H1 (cell line): ENCODE measurements around the gene GREB1. TPM values are rescaled to one million over a fixed set of nuclear protein-coding genes. Genes with fewer than 3 reads are reported as not detected.

Experiments used
- CTCF ChIA-PET: fragments of 300-600 bp; sonication (Branson Sonifier 250); formaldehyde crosslinking; loops from one replicate; lab custom pipeline; 2021; ENCODE audit not compliant: partially characterized antibody; lab: Charles Lee
- POLR2A ChIA-PET: fragments of 300-600 bp; sonication (Branson Sonifier 250); formaldehyde crosslinking; loops from one replicate; lab custom pipeline; 2021; ENCODE audit warnings: inconsistent platforms; ENCODE audit not compliant: partially characterized antibody; lab: Charles Lee
- DNase-seq, 2 experiments: peaks; one replicate each; pipeline versions ENCODE4 v3.0.0 to v3.0.0-alpha.2; 2010 to 2022; ENCODE audit warnings: low spot score in 2 of 2, low read depth in 1 of 2, mixed read lengths in 1 of 2
- FAIRE-seq: peaks from 2 replicates; lab custom pipeline; 2011; peaks lifted over from hg19 to GRCh38; lab: Jason Lieb, UNC
- H2AFZ ChIP-seq: 2 replicates; pipeline ENCODE4 v1.8.1; 2012; ENCODE audit warnings: low read length, inconsistent platforms
- H2AK5ac ChIP-seq: 2 replicates; pipeline ENCODE4 v1.6.1; 2013; ENCODE audit warnings: low read depth, low read length
- H2BK120ac ChIP-seq: replicated peaks from 2 replicates; pipeline ENCODE3; 2013; ENCODE audit warnings: low read depth, low read length, inconsistent platforms
- H2BK12ac ChIP-seq: 2 replicates; pipeline ENCODE4 v1.6.1; 2013; ENCODE audit warnings: low read depth, low read length
- H2BK15ac ChIP-seq: 2 replicates; pipeline ENCODE4 v1.6.1; 2013; ENCODE audit warnings: low read length
- H2BK20ac ChIP-seq: 2 replicates; pipeline ENCODE4 v1.6.1; 2013; ENCODE audit warnings: low read length
- H2BK5ac ChIP-seq: 2 replicates; pipeline ENCODE4 v1.6.1; 2013; ENCODE audit warnings: low read depth, low read length
- H3K14ac ChIP-seq: 2 replicates; pipeline ENCODE4 v1.6.1; 2013; ENCODE audit warnings: inconsistent platforms; ENCODE audit not compliant: insufficient read length
- H3K18ac ChIP-seq: 2 replicates; pipeline ENCODE4 v1.6.1; 2013; ENCODE audit warnings: low read length; ENCODE audit errors: extremely low read depth
- H3K23ac ChIP-seq: 2 replicates; pipeline ENCODE4 v1.6.1; 2013; ENCODE audit warnings: inconsistent platforms; ENCODE audit not compliant: insufficient read length
- H3K23me2 ChIP-seq: 2 replicates; pipeline ENCODE4 v1.6.1; 2013; ENCODE audit warnings: low read depth, low read length
- H3K27ac ChIP-seq: 2 replicates; pipeline ENCODE4 v1.6.1; 2011; ENCODE audit warnings: low read depth, low read length, inconsistent platforms
- H3K27me3 ChIP-seq, 4 experiments: replicated peaks in 1 of 4; 1 replicate in 1 of 4; 2 replicates in 3 of 4; pipeline versions ENCODE4 v1.6.1 to v1.8.1; 2011 to 2013; ENCODE audit warnings: low read length in 3 of 4, mild to moderate bottlenecking in 3 of 4, inconsistent platforms in 2 of 4, mixed read lengths in 2 of 4, moderate library complexity in 1 of 4; ENCODE audit not compliant: control insufficient read depth in 3 of 4, insufficient read depth in 3 of 4; ENCODE audit errors: extremely low read depth in 1 of 4
- H3K36me3 ChIP-seq, 4 experiments: 2 replicates each; pipeline versions ENCODE4 v1.6.1 to v1.8.1; 2011 to 2013; ENCODE audit warnings: mild to moderate bottlenecking in 4 of 4, low read length in 3 of 4, moderate library complexity in 2 of 4, control low read depth in 1 of 4, inconsistent platforms in 1 of 4; ENCODE audit not compliant: insufficient read depth in 4 of 4, control insufficient read depth in 2 of 4
- H3K4ac ChIP-seq: replicated peaks from 2 replicates; pipeline ENCODE3; 2013; ENCODE audit warnings: low read length, low read depth, mixed read lengths, inconsistent platforms; ENCODE audit not compliant: insufficient read length
- H3K4me1 ChIP-seq, 4 experiments: replicated peaks in 1 of 4; 1 replicate in 1 of 4; 2 replicates in 3 of 4; pipeline versions ENCODE4 v1.6.1 to v1.8.1; 2011 to 2013; ENCODE audit warnings: low read length in 3 of 4, inconsistent platforms in 2 of 4, mixed read lengths in 1 of 4; ENCODE audit not compliant: insufficient read depth in 4 of 4, control insufficient read depth in 3 of 4
- H3K4me2 ChIP-seq, 2 experiments: 2 replicates each; pipeline versions ENCODE4 v1.6.1 to v1.8.1; 2011 to 2013; ENCODE audit warnings: low read depth in 2 of 2, low read length in 2 of 2, control low read depth in 1 of 2, inconsistent platforms in 1 of 2, mild to moderate bottlenecking in 1 of 2; ENCODE audit not compliant: insufficient read depth in 1 of 2
- H3K4me3 ChIP-seq, 4 experiments: fragments of 200-600, 300-600 bp in 1 of 4; sonication (generic), shearing (Covaris generic), sonication (Bioruptor Twin) in 1 of 4; 2 replicates each; pipeline versions ENCODE4 v1.5.1 to v1.8.1; 2011 to 2016; ENCODE audit warnings: low read length in 4 of 4, low read depth in 3 of 4, control low read depth in 2 of 4, inconsistent platforms in 2 of 4, mild to moderate bottlenecking in 2 of 4, mixed read lengths in 1 of 4, moderate library complexity in 1 of 4; ENCODE audit not compliant: insufficient read depth in 2 of 4; ENCODE audit errors: extremely low read depth in 1 of 4
- H3K56ac ChIP-seq: replicated peaks from 2 replicates; pipeline ENCODE3; 2013; ENCODE audit warnings: low read depth, mild to moderate bottlenecking, mixed read lengths, low read length, inconsistent platforms; ENCODE audit not compliant: insufficient read length
- H3K79me1 ChIP-seq: 2 replicates; pipeline ENCODE4 v1.6.1; 2013; ENCODE audit warnings: low read depth, low read length, control low read depth
- H3K79me2 ChIP-seq, 2 experiments: 2 replicates each; pipeline versions ENCODE4 v1.6.1 to v1.8.1; 2012 to 2013; ENCODE audit warnings: low read length in 2 of 2, mild to moderate bottlenecking in 2 of 2, inconsistent platforms in 1 of 2; ENCODE audit not compliant: insufficient read depth in 2 of 2, control insufficient read depth in 1 of 2
- H3K9ac ChIP-seq, 4 experiments: replicated peaks in 1 of 4; 1 replicate in 1 of 4; 2 replicates in 3 of 4; pipeline versions ENCODE4 v1.6.1 to v1.8.1; 2011 to 2013; ENCODE audit warnings: low read depth in 3 of 4, low read length in 3 of 4, control low read depth in 2 of 4, mild to moderate bottlenecking in 2 of 4, moderate library complexity in 2 of 4, inconsistent platforms in 1 of 4; ENCODE audit errors: extremely low read depth in 1 of 4
- H3K9me3 ChIP-seq, 2 experiments: 2 replicates each; pipeline versions ENCODE4 v1.6.1 to v1.8.1; 2012 to 2013; ENCODE audit warnings: mild to moderate bottlenecking in 2 of 2, moderate library complexity in 2 of 2, control low read depth in 1 of 2, inconsistent platforms in 1 of 2, low read depth in 1 of 2, low read length in 1 of 2, mixed read lengths in 1 of 2; ENCODE audit not compliant: insufficient read depth in 2 of 2
- H4K20me1 ChIP-seq, 2 experiments: replicated peaks in 1 of 2; 2 replicates each; pipeline versions ENCODE3 to v1.8.1; 2011 to 2013; ENCODE audit warnings: inconsistent platforms in 2 of 2, low read length in 2 of 2, mild to moderate bottlenecking in 1 of 2; ENCODE audit not compliant: insufficient read depth in 2 of 2, control insufficient read depth in 1 of 2
- H4K5ac ChIP-seq: 2 replicates; pipeline ENCODE4 v1.6.1; 2013; ENCODE audit warnings: low read length, low read depth, mixed read lengths, inconsistent platforms; ENCODE audit not compliant: insufficient read length
- H4K8ac ChIP-seq: 2 replicates; pipeline ENCODE4 v1.8.0; 2013; ENCODE audit warnings: mild to moderate bottlenecking, moderate library complexity, low read length, inconsistent platforms; ENCODE audit not compliant: insufficient read depth; ENCODE audit errors: extremely low read depth
- H4K91ac ChIP-seq: replicated peaks from 2 replicates; pipeline ENCODE3; 2013; ENCODE audit warnings: low read length, mixed read lengths, inconsistent platforms; ENCODE audit not compliant: insufficient read length
- CBX5 ChIP-seq: fragments of 300-800, 300-1000 bp; sonication (generic); IDR thresholded peaks from 2 replicates; pipeline ENCODE4 v1.7.1; 2016; ENCODE audit warnings: antibody characterized with exemption, low read length, low read depth
- CHD1 ChIP-seq: IDR thresholded peaks from 2 replicates; pipeline ENCODE4 v1.6.1; 2012; ENCODE audit warnings: low read depth, low read length, improper control_type of control experiment
- EP300 ChIP-seq, 2 experiments: IDR thresholded peaks; 1 replicate in 1 of 2; 2 replicates in 1 of 2; pipeline ENCODE4 v1.6.1; 2011 to 2012; ENCODE audit warnings: low read depth in 2 of 2, low read length in 2 of 2, mild to moderate bottlenecking in 2 of 2, borderline replicate concordance in 1 of 2, inconsistent platforms in 1 of 2, moderate library complexity in 1 of 2
- SP1 ChIP-seq: IDR thresholded peaks from 2 replicates; pipeline ENCODE4 v1.6.1; 2011; ENCODE audit warnings: low read depth, low read length
- SUZ12 ChIP-seq: fragments of 200-600 bp; sonication (generic); IDR thresholded peaks from 2 replicates; pipeline ENCODE4 v1.6.1; 2012; ENCODE audit warnings: mild to moderate bottlenecking, inconsistent platforms, low read length, moderate library complexity, mixed read lengths
- TCF12 ChIP-seq: IDR thresholded peaks from 2 replicates; pipeline ENCODE4 v1.6.1; 2011; ENCODE audit warnings: low read depth, mild to moderate bottlenecking, low read length
- TEAD4 ChIP-seq: IDR thresholded peaks from 2 replicates; pipeline ENCODE4 v1.6.1; 2012; ENCODE audit warnings: low read depth, low read length, inconsistent platforms, mixed read lengths
- WGBS, 2 experiments: shearing (Covaris generic) in 1 of 2; methylation state at CpG; one replicate each; pipeline versions ENCODE4 v1.1.6 to v1.1.7; 2013 to 2015; ENCODE audit warnings: low lambda C conversion rate in 2 of 2, mixed read lengths in 2 of 2, inconsistent platforms in 1 of 2, low coverage in 1 of 2, missing lambda C conversion rate in 1 of 2; ENCODE audit not compliant: insufficient replicate concordance in 2 of 2, insufficient coverage in 1 of 2, insufficient read length in 1 of 2; ENCODE audit errors: extremely low coverage in 1 of 2, missing lambda C conversion rate in 1 of 2; 5-methylcytosine and 5-hydroxymethylcytosine counted together
- polyA plus RNA-seq, 7 experiments: library from polyadenylated mRNA; depleted of rRNA in 3 of 7; stranded (reverse) in 5 of 7; unstranded in 2 of 7; fragments of >200 nt in 5 of 7; fragments of 200-250 nt in 2 of 7; gene quantifications; 1 replicate in 5 of 7; 2 replicates in 1 of 7; 4 replicates in 1 of 7; pipeline versions ENCODE4 v1.2.1 to v1.2.3, GENCODE V29; 2011 to 2013; ENCODE audit warnings: missing spikeins in 2 of 7, mixed read lengths in 2 of 7
- total RNA-seq: library from RNA; stranded (reverse); fragmentation: NEBNext Ultra II Directional; extraction: Animal tissue kit (Norgen Biotek cat#: 25700); gene quantifications from 2 replicates; pipeline ENCODE4 v1.2.1, GENCODE V29; 2021

GREB1 gene
- total and polyA plus RNA-seq, 2 of the 8 experiments (the other 6 are each of a cell fraction or from before 2014, with no cell fraction given) = 7.9 to 43.4 TPM

- WGBS, 2 experiments = 93% methylated on average over 22 of the region's 31 CpGs; no CpG with 5 or more reads in 1 of the 2 experiments
- Histone ChIP-seq H2BK5ac (no peak overlapping the region), H4K8ac (no peak overlapping the region), H2AK5ac (no peak overlapping the region), H3K9me3 (0 out of 4 replicates have a peak, but pooled peaks cover 0 to 3% of the 10 kb centered on the region in 2 experiments), H3K79me2 (no peaks in the 10 kb centered on the region), H3K27me3 (no peaks in the 10 kb centered on the region)
- POLR2A ChIA-PET = interaction anchor here (0.9 to 1.3 kb wide), 2 partner anchors 9 to 65 kb away, joined by 3 to 4 read pairs; no protein-coding TSS in a partner anchor
- TF ChIP-seq EP300 (IDR thresholded peaks at IDR 0.05; ENCODE audit: borderline replicate concordance in 1 of 2, low read depth in 2 of 2, low read length in 2 of 2) = no peak
- no peak for TF ChIP-seq CHD1
- no peak for TF ChIP-seq SP1
- TF ChIP-seq CBX5 = no peak
- TF ChIP-seq SUZ12 = no peak
- no peak for TF ChIP-seq TEAD4
- no peak for TF ChIP-seq TCF12
- TF ChIP-seq, all 59 proteins: peak for 0
- no peak overlapping the region for H3K56ac ChIP-seq
- FAIRE-seq = no peak
- no peaks in the 10 kb centered on the region for H3K23me2 ChIP-seq
- CTCF ChIA-PET = interaction anchor here (0.9 to 2.5 kb wide), 7 partner anchors 10 to 72 kb away, joined by 3 to 10 read pairs (median 4); partner anchors contain the start of gene NTSR2
- H2AFZ ChIP-seq = no peak overlapping the region
- no peak overlapping the region for H2BK12ac ChIP-seq
- H4K91ac ChIP-seq = no peak overlapping the region
- no peak overlapping the region for H3K4me2 ChIP-seq
- no peak overlapping the region for H2BK120ac ChIP-seq
- H3K23ac ChIP-seq = no peak overlapping the region
- H3K4me3 ChIP-seq = no peak overlapping the region
- no peak overlapping the region for H2BK20ac ChIP-seq
- no peak overlapping the region for H2BK15ac ChIP-seq
- H3K4ac ChIP-seq = no peak overlapping the region
- no peaks in the 10 kb centered on the region for H4K20me1 ChIP-seq
- DNase-seq = no peak
- H4K5ac ChIP-seq = no peak overlapping the region
- H3K14ac ChIP-seq = no peak overlapping the region
- no peaks in the 10 kb centered on the region for H3K36me3 ChIP-seq
- no peak overlapping the region; a peak in 1 of 7 replicates for H3K9ac ChIP-seq
- no peak overlapping the region for H3K27ac ChIP-seq
- no peak overlapping the region for H3K18ac ChIP-seq
- no peaks in the 10 kb centered on the region for H3K4me1 ChIP-seq
- H3K79me1 ChIP-seq = no peaks in the 10 kb centered on the region
Measured at GRCh38 chr2:11656671-11657101, 122.8 kb downstream of the GREB1 start.
